GM12892 (cell line): ENCODE results near the gene NPR2.

ENCODE experiments used
- POLR2AphosphoS5 ChIP-seq: IDR thresholded peaks from 2 replicates; pipeline ENCODE4 v1.6.1; 2011; ENCODE audit warnings: low read depth, low read length, control low read depth
- TAF1 ChIP-seq: IDR thresholded peaks from 2 replicates; pipeline ENCODE4 v1.6.1; 2011; ENCODE audit warnings: low read depth, mild to moderate bottlenecking, control low read depth, low read length, borderline replicate concordance

DNA sequence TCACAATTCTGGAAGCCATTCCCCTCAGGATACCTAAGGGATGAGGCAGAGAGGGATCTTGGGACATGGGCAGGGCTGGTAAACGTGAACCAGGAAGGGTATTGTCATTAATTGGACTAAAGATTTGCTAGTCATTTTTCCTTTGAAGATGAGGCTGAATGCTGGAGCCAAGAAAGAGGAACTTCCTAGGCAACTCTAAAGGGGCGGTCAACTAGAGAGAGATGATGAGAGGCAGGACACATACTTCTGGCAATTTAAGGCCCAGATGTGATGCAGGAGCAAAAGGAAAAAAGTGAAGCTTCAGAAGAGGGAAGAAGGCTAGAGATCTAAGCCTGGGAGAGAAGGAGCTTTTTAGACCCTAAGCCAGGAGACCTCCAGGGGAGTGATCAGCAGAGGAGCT, 47.9 kb upstream of the NPR2 start:
- TF ChIP-seq TAF1 (no peak), POLR2AphosphoS5 (no peak)
